SU-DHL-6 (cell line): ENCODE measurements around the gene HIVEP3.
A peak's percentile ranks its signal among the peaks of the same experiment; 100 is the strongest.

Experiments
- H2AFZ ChIP-seq: fragments of 200-600 bp; sonication (generic); 2 replicates; pipeline ENCODE4 v1.6.1; 2014; ENCODE audit warnings: low read depth, mild to moderate bottlenecking, moderate library complexity, mixed read lengths, antibody characterized with exemption, low read length; ENCODE audit not compliant: severe bottlenecking
- H3F3A ChIP-seq: fragments of 200-600 bp; shearing (Covaris generic); 2 replicates; pipeline ENCODE4 v1.6.0; 2016; ENCODE audit warnings: antibody characterized with exemption, mild to moderate bottlenecking; ENCODE audit not compliant: insufficient read depth
- H3K27ac ChIP-seq: fragments of 200-600 bp; sonication (generic); 2 replicates; pipeline ENCODE4 v1.5.1; 2016; ENCODE audit warnings: low read depth, mild to moderate bottlenecking, low read length, moderate library complexity, mixed read lengths
- H3K27me3 ChIP-seq: fragments of 200-600 bp; sonication (generic), shearing (Covaris generic); 2 replicates; pipeline ENCODE4 v1.6.0; 2014; ENCODE audit warnings: mild to moderate bottlenecking, low read length
- H3K36me3 ChIP-seq: fragments of 200-600 bp; sonication (generic); 2 replicates; pipeline ENCODE4 v1.6.1; 2014; ENCODE audit warnings: mild to moderate bottlenecking, low read length, mixed read lengths
- H3K4me2 ChIP-seq: fragments of 300-600, 200-600 bp; shearing (Covaris generic), sonication (generic); 2 replicates; pipeline ENCODE4 v1.6.0; 2014; ENCODE audit warnings: low read length, low read depth, mild to moderate bottlenecking; ENCODE audit not compliant: poor library complexity, severe bottlenecking
- H3K4me3 ChIP-seq: fragments of 200-600 bp; sonication (generic); 2 replicates; pipeline ENCODE4 v1.5.1; 2014; ENCODE audit warnings: antibody characterized with exemption, low read length, mild to moderate bottlenecking, mixed read lengths; ENCODE audit not compliant: insufficient read depth, poor library complexity, severe bottlenecking
- H3K79me2 ChIP-seq: fragments of 200-600 bp; sonication (generic); 2 replicates; pipeline ENCODE4 v1.6.1; 2014; ENCODE audit warnings: mild to moderate bottlenecking, low read length, moderate library complexity; ENCODE audit not compliant: insufficient read depth
- H3K9ac ChIP-seq: fragments of 200-600 bp; sonication (generic); 2 replicates; pipeline ENCODE4 v1.7.0; 2014; ENCODE audit warnings: mild to moderate bottlenecking, low read length
- H3K9me2 ChIP-seq: fragments of 200-600 bp; sonication (generic); replicated peaks from 2 replicates; pipeline ENCODE4 v1.6.1; 2014; ENCODE audit warnings: low read length; ENCODE audit not compliant: insufficient read depth
- H3K9me3 ChIP-seq: fragments of 200-600 bp; sonication (generic); 2 replicates; pipeline ENCODE4 v1.6.1; 2014; ENCODE audit warnings: low read length, mixed read lengths; ENCODE audit not compliant: insufficient read depth
- H4K20me1 ChIP-seq: fragments of 200-600 bp; sonication (generic); 2 replicates; pipeline ENCODE4 v1.6.1; 2014; ENCODE audit warnings: low read depth, mild to moderate bottlenecking, antibody characterized with exemption, low read length, moderate library complexity, mixed read lengths
- CTCF ChIP-seq: fragments of 200-600 bp; sonication (generic); IDR thresholded peaks from one replicate; pipeline ENCODE4 v1.5.1; 2017; ENCODE audit warnings: antibody characterized with exemption, mild to moderate bottlenecking, low read length, moderate library complexity; ENCODE audit not compliant: insufficient read depth, poor library complexity, severe bottlenecking
- EZH2phosphoT487 ChIP-seq: fragments of 200-600 bp; sonication (generic), shearing (Covaris generic); conservative IDR thresholded peaks from 2 replicates; pipeline ENCODE4 v1.6.1; 2018; ENCODE audit warnings: mild to moderate bottlenecking, antibody characterized with exemption, low read length, moderate library complexity, mixed read lengths

The HIVEP3 gene

GRCh38 chr1:41739061-41739955 lies 179.4 kb downstream of the HIVEP3 start:
- Histone ChIP-seq H3K36me3 (no peaks in the 10 kb centered on the region), H3K79me2 (no peaks in the 10 kb centered on the region), H4K20me1 (no peaks in the 10 kb centered on the region), H3K4me3 (peak overlapping the region; percentile 1), H3K9me2 (no peaks in the 10 kb centered on the region), H3K27me3 (no peaks in the 10 kb centered on the region), H3K9ac (peak overlapping the region; percentile 45), H3K27ac (peak overlapping the region; percentile 9), H3K9me3 (no peaks in the 10 kb centered on the region), H3F3A (no peaks in the 10 kb centered on the region), H2AFZ (peak overlapping the region; percentile 49), H3K4me2 (peak overlapping the region; percentile 44)
- TF ChIP-seq CTCF = no peak
- TF ChIP-seq EZH2phosphoT487 = no peak

GRCh38 chr1:41738475-41738874 lies 180.2 kb downstream of the HIVEP3 start:
- Histone ChIP-seq H3K27ac (peak overlapping the region; percentile 7; the same call in 1 of the 2 replicates), H4K20me1 (no peaks in the 10 kb centered on the region), H3K4me2 (peak overlapping the region; percentile 44), H3K9me3 (no peaks in the 10 kb centered on the region), H3K9me2 (no peaks in the 10 kb centered on the region), H3K36me3 (no peaks in the 10 kb centered on the region), H2AFZ (no peak overlapping the region), H3K4me3 (no peak overlapping the region), H3F3A (no peaks in the 10 kb centered on the region), H3K9ac (peak overlapping the region; percentile 45), H3K27me3 (no peaks in the 10 kb centered on the region), H3K79me2 (no peaks in the 10 kb centered on the region)
- TF ChIP-seq EZH2phosphoT487 = no peak
- TF ChIP-seq CTCF = no peak

- no peak overlapping the region for H3K27ac ChIP-seq
- H3K4me2 ChIP-seq = no peak overlapping the region
Measured at GRCh38 chr1:41738006-41738405, 180.7 kb downstream of the HIVEP3 start.

More at GRCh38 chr1:41738006-41738405, 180.7 kb downstream of the HIVEP3 start:
- no peaks in the 10 kb centered on the region for H3K9me3 ChIP-seq
- H3K27me3 ChIP-seq = no peaks in the 10 kb centered on the region
- H3K4me3 ChIP-seq = no peak overlapping the region
- no peaks in the 10 kb centered on the region for H3F3A ChIP-seq
- no peak overlapping the region for H3K9ac ChIP-seq
- H3K79me2 ChIP-seq = no peaks in the 10 kb centered on the region
- TF ChIP-seq EZH2phosphoT487 (no peak), CTCF (no peak)
- H3K36me3 ChIP-seq = no peaks in the 10 kb centered on the region
- no peaks in the 10 kb centered on the region for H3K9me2 ChIP-seq
- H4K20me1 ChIP-seq = no peaks in the 10 kb centered on the region
- no peak overlapping the region for H2AFZ ChIP-seq
